HCT116 (cell line): Measurements from ENCODE around the gene HLA-DRB5. TPM values are rescaled to one million over a fixed set of nuclear protein-coding genes. Genes with fewer than 3 reads are reported as not detected.

ENCODE experiments used
- ATAC-seq: fragments of 200-7000 bp; cut with Tn5 transposase; 2 replicates; pipeline ENCODE4 v1.9.1; 2020; ENCODE audit warnings: mild to moderate bottlenecking, moderate library complexity
- BruUV-seq: library from RNA; stranded (reverse); fragments of 400-500 nt; replicated peaks from 2 replicates; lab custom pipeline; 2021; lab: Mats Ljungman, UMichigan
- CTCF ChIA-PET: fragments of 300-600 bp; sonication (Branson Sonifier 250); formaldehyde crosslinking; loops from one replicate; lab custom pipeline; 2021; ENCODE audit warnings: antibody characterized with exemption; lab: Charles Lee
- POLR2A ChIA-PET: fragments of 300-600, 350-600 bp; sonication (Branson Sonifier 250); formaldehyde crosslinking; loops from one replicate; lab custom pipeline; 2021; ENCODE audit warnings: antibody characterized with exemption; lab: Charles Lee
- RAD21 ChIA-PET, 2 experiments: fragments of 300-600 bp; sonication (Branson Sonifier 250); formaldehyde crosslinking; loops; one replicate each; lab custom pipeline; 2023; ENCODE audit warnings: low total read pairs in 2 of 2; ENCODE audit not compliant: uncharacterized antibody in 2 of 2, unreplicated experiment in 2 of 2, low non-redundant PET in 1 of 2; lab: Charles Lee
- DNase-seq: peaks from one replicate; pipeline ENCODE4 v3.0.0-alpha.2; 2010; ENCODE audit warnings: low read depth, low spot score
- H2AFZ ChIP-seq: fragments of 200-600 bp; shearing (Covaris generic), sonication (generic); 2 replicates; pipeline ENCODE4 v1.6.1; 2017; ENCODE audit warnings: low read depth, mixed run types, mixed read lengths, antibody characterized with exemption, low read length; ENCODE audit not compliant: poor library complexity, severe bottlenecking
- H3K27ac ChIP-seq: 2 replicates; pipeline ENCODE4 v1.5.1; 2012; ENCODE audit warnings: low read depth, low read length
- H3K27me3 ChIP-seq: fragments of 200-600 bp; sonication (generic); 2 replicates; pipeline ENCODE4 v1.6.1; 2016; ENCODE audit warnings: mixed run types, low read length, mixed read lengths; ENCODE audit not compliant: insufficient read depth
- H3K36me3 ChIP-seq, 2 experiments: fragments of 200-500 bp in 1 of 2; fragments of 200-600 bp in 1 of 2; sonication (Bioruptor generic) in 1 of 2; sonication (generic) in 1 of 2; 2 replicates each; pipeline versions ENCODE4 v1.5.1 to v1.6.1; 2014 to 2016; ENCODE audit warnings: low read length in 2 of 2, inconsistent platforms in 1 of 2, mixed read lengths in 1 of 2, mixed run types in 1 of 2; ENCODE audit not compliant: insufficient read depth in 2 of 2, control insufficient read depth in 1 of 2
- H3K4me1 ChIP-seq, 2 experiments: fragments of 200-600 bp in 1 of 2; sonication (generic) in 1 of 2; 2 replicates each; pipeline versions ENCODE4 v1.5.1 to v1.6.1; 2012 to 2017; ENCODE audit warnings: low read length in 2 of 2, inconsistent platforms in 1 of 2, mild to moderate bottlenecking in 1 of 2, mixed read lengths in 1 of 2, mixed run types in 1 of 2, moderate library complexity in 1 of 2; ENCODE audit not compliant: insufficient read depth in 2 of 2, control insufficient read depth in 1 of 2
- H3K4me2 ChIP-seq: fragments of 200-600 bp; sonication (generic); 2 replicates; pipeline ENCODE4 v1.6.1; 2017; ENCODE audit warnings: mixed run types, low read length, mixed read lengths
- H3K4me3 ChIP-seq, 2 experiments: fragments of 200-600 bp in 1 of 2; sonication (generic) in 1 of 2; replicated peaks in 1 of 2; 2 replicates each; pipeline ENCODE4 v1.5.1; 2011 to 2016; ENCODE audit warnings: low read length in 2 of 2, control low read depth in 1 of 2, low read depth in 1 of 2, mild to moderate bottlenecking in 1 of 2, mixed read lengths in 1 of 2, mixed run types in 1 of 2
- H3K79me2 ChIP-seq: fragments of 200-600 bp; sonication (generic); 2 replicates; pipeline ENCODE4 v1.6.1; 2017; ENCODE audit warnings: mild to moderate bottlenecking, mixed run types, low read length, moderate library complexity, mixed read lengths; ENCODE audit not compliant: insufficient read depth
- H3K9ac ChIP-seq: fragments of 200-600 bp; sonication (generic); 2 replicates; pipeline ENCODE4 v1.6.1; 2016; ENCODE audit warnings: low read length, mixed read lengths
- H3K9me2 ChIP-seq: fragments of 200-600 bp; sonication (generic), shearing (Covaris generic); 2 replicates; pipeline ENCODE4 v1.6.1; 2017; ENCODE audit warnings: mixed run types, mild to moderate bottlenecking, moderate library complexity; ENCODE audit not compliant: insufficient read depth
- H3K9me3 ChIP-seq, 2 experiments: fragments of 200-500 bp in 1 of 2; fragments of 200-600 bp in 1 of 2; sonication (Bioruptor generic) in 1 of 2; sonication (generic) in 1 of 2; 2 replicates each; pipeline ENCODE4 v1.6.1; 2014 to 2017; ENCODE audit warnings: low read length in 2 of 2, mixed read lengths in 2 of 2, inconsistent platforms in 1 of 2, low read depth in 1 of 2, mild to moderate bottlenecking in 1 of 2, mixed run types in 1 of 2, moderate library complexity in 1 of 2; ENCODE audit not compliant: control insufficient read depth in 1 of 2, insufficient read depth in 1 of 2
- H4K20me1 ChIP-seq: fragments of 200-600 bp; sonication (generic), shearing (Covaris generic); 2 replicates; pipeline ENCODE4 v1.6.1; 2017; ENCODE audit warnings: mixed run types, mild to moderate bottlenecking, moderate library complexity; ENCODE audit not compliant: insufficient read depth
- ATF3 ChIP-seq: IDR thresholded peaks from 2 replicates; pipeline ENCODE4 v1.6.1; 2012
- CBX3 ChIP-seq: IDR thresholded peaks from 2 replicates; pipeline ENCODE4 v1.6.1; 2012; ENCODE audit warnings: low read depth
- CEBPB ChIP-seq: IDR thresholded peaks from 2 replicates; pipeline ENCODE4 v1.6.1; 2012; ENCODE audit warnings: low read depth
- EGR1 ChIP-seq: IDR thresholded peaks from 2 replicates; pipeline ENCODE4 v1.6.1; 2012; ENCODE audit warnings: low read depth
- ELF1 ChIP-seq: IDR thresholded peaks from 2 replicates; pipeline ENCODE4 v1.6.1; 2012; ENCODE audit warnings: low read depth, borderline replicate concordance
- EZH2phosphoT487 ChIP-seq: fragments of 200-600 bp; IDR thresholded peaks from 2 replicates; pipeline ENCODE4 v1.6.1; 2018; ENCODE audit warnings: antibody characterized with exemption, borderline replicate concordance
- POLR2A ChIP-seq: IDR thresholded peaks from 2 replicates; pipeline ENCODE4 v1.7.0; 2011; ENCODE audit warnings: borderline replicate concordance; ENCODE audit not compliant: insufficient read depth, insufficient read length; ENCODE audit errors: extremely low read depth
- REST ChIP-seq: IDR thresholded peaks from 2 replicates; pipeline ENCODE4 v1.6.1; 2012; ENCODE audit warnings: low read depth
- SIN3A ChIP-seq: IDR thresholded peaks from 2 replicates; pipeline ENCODE4 v1.6.1; 2012; ENCODE audit warnings: low read depth
- SP1 ChIP-seq: IDR thresholded peaks from 2 replicates; pipeline ENCODE4 v1.6.1; 2012; ENCODE audit warnings: low read depth
- SRF ChIP-seq: IDR thresholded peaks from 2 replicates; pipeline ENCODE4 v1.6.1; 2012; ENCODE audit warnings: low read depth
- intact Hi-C: fragments of 100-400 bp; cut with micrococcal nuclease; formaldehyde crosslinking; loops from 2 replicates; pipeline ENCODE4 v1.10.0; 2022
- total RNA-seq: library from RNA; stranded (reverse); gene quantifications from one replicate; pipeline ENCODE4 v1.2.1, GENCODE V29; 2021; ENCODE audit not compliant: unreplicated experiment

Gene HLA-DRB5
- total RNA-seq, 1 experiment from 2014 or later = not detected

- DNase-seq = no peak
- no peak overlapping the region for H3K4me2 ChIP-seq
- TF ChIP-seq ATF3 (no peak), SRF (no peak), EZH2phosphoT487 (no peak), EGR1 (no peak), REST (no peak), SIN3A (no peak), CEBPB (no peak), CBX3 (no peak), ELF1 (no peak), SP1 (no peak), POLR2A (no peak)
- H3K9me2 ChIP-seq = no peaks in the 10 kb centered on the region
- ChIA-PET CTCF (no interaction called here), RAD21 (no interaction called here), POLR2A (no interaction called here)
- H3K79me2 ChIP-seq = no peaks in the 10 kb centered on the region
- no TSS peak for BruUV-seq
- intact Hi-C loops = no loop called here
- H3K4me3 ChIP-seq = no peak overlapping the region
- no peaks in the 10 kb centered on the region for H3K27me3 ChIP-seq
- no peaks in the 10 kb centered on the region for H3K4me1 ChIP-seq
- no peaks in the 10 kb centered on the region for H4K20me1 ChIP-seq
- no peak overlapping the region for H2AFZ ChIP-seq
- no peak for ATAC-seq
- H3K9ac ChIP-seq = no peak overlapping the region
- H3K27ac ChIP-seq = no peak overlapping the region
- no peaks in the 10 kb centered on the region for H3K36me3 ChIP-seq
- no peaks in the 10 kb centered on the region for H3K9me3 ChIP-seq
These were observed 42.0 kb downstream of the HLA-DRB5 start for GRCh38 chr6:32488083-32488482.
